ENCODE results near the gene FDXACB1. TPM values are rescaled to one million over a fixed set of nuclear protein-coding genes. Genes with fewer than 3 reads are reported as not detected.

The FDXACB1 gene
- total and polyA plus RNA-seq, 9 of the 15 experiments (the other 6 are each of a cell fraction or from before 2014, with no cell fraction given), result 3.2 to 7.5 (median 5.3) TPM

GRCh38 chr11:111826322-111826950, 52.5 kb downstream of the FDXACB1 start:
- ChIA-PET CTCF (ENCODE audit: low intra/inter-chr PET ratio) (no interaction called here), POLR2A (interaction anchor here (0.6 to 0.9 kb wide), 2 partner anchors 12 to 19 kb away, joined by 3 to 5 read pairs; no protein-coding TSS in a partner anchor)
- H3K79me2 ChIP-seq (ENCODE audit: control insufficient read depth, insufficient read depth, low read length), result no peaks in the 10 kb centered on the region
- H3K9ac ChIP-seq (ENCODE audit: insufficient read depth in 1 of 2, low read depth in 2 of 2, low read length in 2 of 2), result no peak overlapping the region
- H3K9me1 ChIP-seq (ENCODE audit: control insufficient read depth, insufficient read depth, low read length), result no peaks in the 10 kb centered on the region
- no peak overlapping the region for H2AFZ ChIP-seq (ENCODE audit: low read depth, low read length)
- no peak for ATAC-seq
- TF ChIP-seq BRF2 (IDR thresholded peaks at IDR 0.05; ENCODE audit: borderline replicate concordance, insufficient read depth, insufficient read length) (no peak), ARID1B (IDR thresholded peaks at IDR 0.05) (no peak)
- TF ChIP-seq, protein P1, sequence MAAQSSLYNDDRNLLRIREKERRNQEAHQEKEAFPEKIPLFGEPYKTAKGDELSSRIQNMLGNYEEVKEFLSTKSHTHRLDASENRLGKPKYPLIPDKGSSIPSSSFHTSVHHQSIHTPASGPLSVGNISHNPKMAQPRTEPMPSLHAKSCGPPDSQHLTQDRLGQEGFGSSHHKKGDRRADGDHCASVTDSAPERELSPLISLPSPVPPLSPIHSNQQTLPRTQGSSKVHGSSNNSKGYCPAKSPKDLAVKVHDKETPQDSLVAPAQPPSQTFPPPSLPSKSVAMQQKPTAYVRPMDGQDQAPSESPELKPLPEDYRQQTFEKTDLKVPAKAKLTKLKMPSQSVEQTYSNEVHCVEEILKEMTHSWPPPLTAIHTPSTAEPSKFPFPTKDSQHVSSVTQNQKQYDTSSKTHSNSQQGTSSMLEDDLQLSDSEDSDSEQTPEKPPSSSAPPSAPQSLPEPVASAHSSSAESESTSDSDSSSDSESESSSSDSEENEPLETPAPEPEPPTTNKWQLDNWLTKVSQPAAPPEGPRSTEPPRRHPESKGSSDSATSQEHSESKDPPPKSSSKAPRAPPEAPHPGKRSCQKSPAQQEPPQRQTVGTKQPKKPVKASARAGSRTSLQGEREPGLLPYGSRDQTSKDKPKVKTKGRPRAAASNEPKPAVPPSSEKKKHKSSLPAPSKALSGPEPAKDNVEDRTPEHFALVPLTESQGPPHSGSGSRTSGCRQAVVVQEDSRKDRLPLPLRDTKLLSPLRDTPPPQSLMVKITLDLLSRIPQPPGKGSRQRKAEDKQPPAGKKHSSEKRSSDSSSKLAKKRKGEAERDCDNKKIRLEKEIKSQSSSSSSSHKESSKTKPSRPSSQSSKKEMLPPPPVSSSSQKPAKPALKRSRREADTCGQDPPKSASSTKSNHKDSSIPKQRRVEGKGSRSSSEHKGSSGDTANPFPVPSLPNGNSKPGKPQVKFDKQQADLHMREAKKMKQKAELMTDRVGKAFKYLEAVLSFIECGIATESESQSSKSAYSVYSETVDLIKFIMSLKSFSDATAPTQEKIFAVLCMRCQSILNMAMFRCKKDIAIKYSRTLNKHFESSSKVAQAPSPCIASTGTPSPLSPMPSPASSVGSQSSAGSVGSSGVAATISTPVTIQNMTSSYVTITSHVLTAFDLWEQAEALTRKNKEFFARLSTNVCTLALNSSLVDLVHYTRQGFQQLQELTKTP (IDR thresholded peaks at IDR 0.05; ENCODE audit: low read depth in 1 of 2, partially characterized antibody in 2 of 2), result no peak
- intact Hi-C loops (cut with micrococcal nuclease) (no loop called here), in situ Hi-C loops (cut with MboI) (no loop called here)
- no peaks in the 10 kb centered on the region for H4K20me1 ChIP-seq (replicated peaks; ENCODE audit: control insufficient read depth, insufficient read depth, low read length)
- WGBS (ENCODE audit: insufficient coverage, low coverage, missing lambda C conversion rate), result 76% methylated on average over 2 of the region's 2 CpGs
- H3K36me3 ChIP-seq (ENCODE audit: control insufficient read depth, insufficient read depth, low read length), result peaks cover 3% of the 10 kb centered on the region; the same call in 1 of the 3 replicates
- BruUV-seq (replicated peaks), result no TSS peak
- H3K4me3 ChIP-seq, result no peak overlapping the region
- H3K4me2 ChIP-seq (ENCODE audit: insufficient read depth, low read length), result no peak overlapping the region
- no peak overlapping the region for H3K27ac ChIP-seq (ENCODE audit: extremely low read depth, low read depth, low read length)
- no peak for FAIRE-seq
- no peak for DNase-seq (ENCODE audit: extremely low read depth in 1 of 4, low spot score in 3 of 4)
- no peaks in the 10 kb centered on the region for H3K9me3 ChIP-seq (replicated peaks; ENCODE audit: control insufficient read depth, insufficient read depth, low read depth, low read length)
- H3K27me3 ChIP-seq (ENCODE audit: control insufficient read depth in 2 of 2, insufficient read depth in 2 of 2, low read length in 2 of 2), result no peaks in the 10 kb centered on the region
- no peaks in the 10 kb centered on the region for H3K4me1 ChIP-seq (replicated peaks in 1 of 2; ENCODE audit: control insufficient read depth in 2 of 2, insufficient read depth in 2 of 2, low read length in 2 of 2)

Small RNA genes lying within 50 kb of the gene (small RNA-seq; reads per million reads assigned to genes)
- gene C11orf52 (not detected), gene GNG5P3 (not detected), gene RNA5SP351 (not detected), gene RPL37AP8 (not detected)

Other genes starting within 250 kb of the FDXACB1 start
Only the 7 nearest of the 12 such genes appear.
- gene PPP2R1B, start 112.8 kb downstream of the FDXACB1 start, total RNA-seq (2014; rRNA removed), result 24.6 and 32.1 TPM in 2 replicates
- 39.8 and 46.0 TPM in 2 replicates for gene PPP2R1B, start 112.8 kb downstream of the FDXACB1 start, total RNA-seq (2014; rRNA removed; fragmentation: Illumina TruSeq; extraction: Trizol)
- 25.1 and 30.4 TPM in 2 replicates for gene PPP2R1B, start 112.8 kb downstream of the FDXACB1 start, total RNA-seq (2015; rRNA removed; fragmentation: Illumina TruSeq; extraction: Trizol)
- 57.3 and 57.4 TPM in 2 replicates for gene PPP2R1B, start 112.8 kb downstream of the FDXACB1 start, total RNA-seq (2021)
- 33.4 and 48.4 TPM in 2 replicates for gene PPP2R1B, start 112.8 kb downstream of the FDXACB1 start, polyA plus RNA-seq (2011; rRNA removed)
- 36.4 and 39.4 TPM in 2 replicates for gene PPP2R1B, start 112.8 kb downstream of the FDXACB1 start, polyA plus RNA-seq (2014; fragmentation: Illumina TruSeq; extraction: Trizol)
- gene PPP2R1B, start 112.8 kb downstream of the FDXACB1 start, polyA plus RNA-seq (2014; fragmentation: Nextera tagmentation; extraction: Ambion mirVana), result 10 to 100 TPM; 50.9 to 68.5 TPM
- gene PPP2R1B, start 112.8 kb downstream of the FDXACB1 start, polyA plus RNA-seq (2014; rRNA removed), result 24.7 and 31.5 TPM in 2 replicates
- gene ALG9, start 7.6 kb downstream of the FDXACB1 start, total RNA-seq (2014; rRNA removed), result 17.6 and 24.7 TPM in 2 replicates
- 28.6 and 29.3 TPM in 2 replicates for gene ALG9, start 7.6 kb downstream of the FDXACB1 start, total RNA-seq (2014; rRNA removed; fragmentation: Illumina TruSeq; extraction: Trizol)
- gene ALG9, start 7.6 kb downstream of the FDXACB1 start, total RNA-seq (2015; rRNA removed; fragmentation: Illumina TruSeq; extraction: Trizol), result 24.4 and 25.2 TPM in 2 replicates
- gene ALG9, start 7.6 kb downstream of the FDXACB1 start, total RNA-seq (2021), result 24.9 and 27.2 TPM in 2 replicates
- 40.5 and 46.7 TPM in 2 replicates for gene ALG9, start 7.6 kb downstream of the FDXACB1 start, polyA plus RNA-seq (2011; rRNA removed)
- 29.1 and 36.4 TPM in 2 replicates for gene ALG9, start 7.6 kb downstream of the FDXACB1 start, polyA plus RNA-seq (2014; fragmentation: Illumina TruSeq; extraction: Trizol)
- 10 to 100 TPM; 11.5 to 12.2 TPM for gene ALG9, start 7.6 kb downstream of the FDXACB1 start, polyA plus RNA-seq (2014; fragmentation: Nextera tagmentation; extraction: Ambion mirVana)
- 18.9 and 22.5 TPM in 2 replicates for gene ALG9, start 7.6 kb downstream of the FDXACB1 start, polyA plus RNA-seq (2014; rRNA removed)
- gene CFAP68, start 376 bp upstream of the FDXACB1 start, total RNA-seq (2014; rRNA removed), result 27.9 and 29.9 TPM in 2 replicates
- gene CFAP68, start 376 bp upstream of the FDXACB1 start, total RNA-seq (2014; rRNA removed; fragmentation: Illumina TruSeq; extraction: Trizol), result 37.0 and 40.8 TPM in 2 replicates
- gene CFAP68, start 376 bp upstream of the FDXACB1 start, total RNA-seq (2015; rRNA removed; fragmentation: Illumina TruSeq; extraction: Trizol), result 43.7 and 45.1 TPM in 2 replicates
- 20.5 and 22.8 TPM in 2 replicates for gene CFAP68, start 376 bp upstream of the FDXACB1 start, total RNA-seq (2021)
- 72.3 and 82.3 TPM in 2 replicates for gene CFAP68, start 376 bp upstream of the FDXACB1 start, polyA plus RNA-seq (2011; rRNA removed)
- 58.4 and 64.8 TPM in 2 replicates for gene CFAP68, start 376 bp upstream of the FDXACB1 start, polyA plus RNA-seq (2014; fragmentation: Illumina TruSeq; extraction: Trizol)
- gene CFAP68, start 376 bp upstream of the FDXACB1 start, polyA plus RNA-seq (2014; fragmentation: Nextera tagmentation; extraction: Ambion mirVana), result 10 to 100 TPM; 71.6 to 71.7 TPM
- gene CFAP68, start 376 bp upstream of the FDXACB1 start, polyA plus RNA-seq (2014; rRNA removed), result 48.0 and 52.5 TPM in 2 replicates
- 2.0 and 3.6 TPM in 2 replicates for gene CRYAB, start 32.6 kb upstream of the FDXACB1 start, total RNA-seq (2014; rRNA removed)
- gene CRYAB, start 32.6 kb upstream of the FDXACB1 start, total RNA-seq (2014; rRNA removed; fragmentation: Illumina TruSeq; extraction: Trizol), result 3.0 and 3.1 TPM in 2 replicates
- 0.83 and 1.3 TPM in 2 replicates for gene CRYAB, start 32.6 kb upstream of the FDXACB1 start, total RNA-seq (2015; rRNA removed; fragmentation: Illumina TruSeq; extraction: Trizol)
- gene CRYAB, start 32.6 kb upstream of the FDXACB1 start, total RNA-seq (2021), result 3.6 and 3.7 TPM in 2 replicates
- gene CRYAB, start 32.6 kb upstream of the FDXACB1 start, polyA plus RNA-seq (2011; rRNA removed), result 1.5 and 2.3 TPM in 2 replicates
- gene CRYAB, start 32.6 kb upstream of the FDXACB1 start, polyA plus RNA-seq (2014; fragmentation: Illumina TruSeq; extraction: Trizol), result 5.2 and 5.9 TPM in 2 replicates
- 1 to 10 TPM; 6.5 to 7.5 TPM for gene CRYAB, start 32.6 kb upstream of the FDXACB1 start, polyA plus RNA-seq (2014; fragmentation: Nextera tagmentation; extraction: Ambion mirVana)
- gene CRYAB, start 32.6 kb upstream of the FDXACB1 start, polyA plus RNA-seq (2014; rRNA removed), result 1.2 and 2.7 TPM in 2 replicates
- not detected in 2 replicates for gene HSPB2, start 33.6 kb upstream of the FDXACB1 start, total RNA-seq (2014; rRNA removed)
- gene HSPB2, start 33.6 kb upstream of the FDXACB1 start, total RNA-seq (2014; rRNA removed; fragmentation: Illumina TruSeq; extraction: Trizol), result 0.11 TPM in 1 of 2 replicates, not detected in the other
- not detected in 2 replicates for gene HSPB2, start 33.6 kb upstream of the FDXACB1 start, total RNA-seq (2015; rRNA removed; fragmentation: Illumina TruSeq; extraction: Trizol)
- gene HSPB2, start 33.6 kb upstream of the FDXACB1 start, total RNA-seq (2021), result 0.31 TPM in 1 of 2 replicates, not detected in the other
- gene HSPB2, start 33.6 kb upstream of the FDXACB1 start, polyA plus RNA-seq (2011; rRNA removed), result 0.11 and 0.35 TPM in 2 replicates
- 0.12 TPM in 1 of 2 replicates, not detected in the other for gene HSPB2, start 33.6 kb upstream of the FDXACB1 start, polyA plus RNA-seq (2014; fragmentation: Illumina TruSeq; extraction: Trizol)
- gene HSPB2, start 33.6 kb upstream of the FDXACB1 start, polyA plus RNA-seq (2014; fragmentation: Nextera tagmentation; extraction: Ambion mirVana), result under 1 TPM in 1 of 2 experiments, not detected in 1; 0.06 TPM
- gene HSPB2, start 33.6 kb upstream of the FDXACB1 start, polyA plus RNA-seq (2014; rRNA removed), result not detected in 2 replicates
- gene C11orf52, start 39.7 kb upstream of the FDXACB1 start, total RNA-seq (2014; rRNA removed), result 0.32 and 1.4 TPM in 2 replicates
- gene C11orf52, start 39.7 kb upstream of the FDXACB1 start, total RNA-seq (2014; rRNA removed; fragmentation: Illumina TruSeq; extraction: Trizol), result 0.64 and 1.0 TPM in 2 replicates
- 0.72 and 0.87 TPM in 2 replicates for gene C11orf52, start 39.7 kb upstream of the FDXACB1 start, total RNA-seq (2015; rRNA removed; fragmentation: Illumina TruSeq; extraction: Trizol)
- gene C11orf52, start 39.7 kb upstream of the FDXACB1 start, total RNA-seq (2021), result 0.29 and 0.69 TPM in 2 replicates
- 1.3 and 2.5 TPM in 2 replicates for gene C11orf52, start 39.7 kb upstream of the FDXACB1 start, polyA plus RNA-seq (2011; rRNA removed)
- gene C11orf52, start 39.7 kb upstream of the FDXACB1 start, polyA plus RNA-seq (2014; fragmentation: Illumina TruSeq; extraction: Trizol), result 1.7 and 2.2 TPM in 2 replicates
- 1 to 10 TPM; 1.8 to 2.9 TPM for gene C11orf52, start 39.7 kb upstream of the FDXACB1 start, polyA plus RNA-seq (2014; fragmentation: Nextera tagmentation; extraction: Ambion mirVana)
- 0.77 and 0.84 TPM in 2 replicates for gene C11orf52, start 39.7 kb upstream of the FDXACB1 start, polyA plus RNA-seq (2014; rRNA removed)
- gene DIXDC1, start 58.2 kb upstream of the FDXACB1 start, total RNA-seq (2014; rRNA removed), result 4.0 and 4.5 TPM in 2 replicates
- 8.4 and 8.7 TPM in 2 replicates for gene DIXDC1, start 58.2 kb upstream of the FDXACB1 start, total RNA-seq (2014; rRNA removed; fragmentation: Illumina TruSeq; extraction: Trizol)
- 9.6 and 10.8 TPM in 2 replicates for gene DIXDC1, start 58.2 kb upstream of the FDXACB1 start, total RNA-seq (2015; rRNA removed; fragmentation: Illumina TruSeq; extraction: Trizol)
- gene DIXDC1, start 58.2 kb upstream of the FDXACB1 start, total RNA-seq (2021), result 7.0 and 8.1 TPM in 2 replicates
- 6.8 and 7.2 TPM in 2 replicates for gene DIXDC1, start 58.2 kb upstream of the FDXACB1 start, polyA plus RNA-seq (2011; rRNA removed)
- 4.7 and 7.4 TPM in 2 replicates for gene DIXDC1, start 58.2 kb upstream of the FDXACB1 start, polyA plus RNA-seq (2014; fragmentation: Illumina TruSeq; extraction: Trizol)
- 1 to 10 TPM; 2.5 to 2.6 TPM for gene DIXDC1, start 58.2 kb upstream of the FDXACB1 start, polyA plus RNA-seq (2014; fragmentation: Nextera tagmentation; extraction: Ambion mirVana)
- 3.8 and 4.7 TPM in 2 replicates for gene DIXDC1, start 58.2 kb upstream of the FDXACB1 start, polyA plus RNA-seq (2014; rRNA removed)

Measured in K562 (cell line).